GM18867 (cell line): ENCODE results near the gene ASCL5.

Source experiments
- ATAC-seq: cut with Tn5 transposase; IDR thresholded peaks from one replicate; pipeline ENCODE4 v1.9.1; 2021; ENCODE audit warnings: mild to moderate bottlenecking, moderate library complexity; ENCODE audit not compliant: unreplicated experiment

ASCL5 gene

GRCh38 chr1:201153474-201154388 is 26.7 kb upstream of the ASCL5 start:
- peak; percentile 77 for ATAC-seq

DNA sequence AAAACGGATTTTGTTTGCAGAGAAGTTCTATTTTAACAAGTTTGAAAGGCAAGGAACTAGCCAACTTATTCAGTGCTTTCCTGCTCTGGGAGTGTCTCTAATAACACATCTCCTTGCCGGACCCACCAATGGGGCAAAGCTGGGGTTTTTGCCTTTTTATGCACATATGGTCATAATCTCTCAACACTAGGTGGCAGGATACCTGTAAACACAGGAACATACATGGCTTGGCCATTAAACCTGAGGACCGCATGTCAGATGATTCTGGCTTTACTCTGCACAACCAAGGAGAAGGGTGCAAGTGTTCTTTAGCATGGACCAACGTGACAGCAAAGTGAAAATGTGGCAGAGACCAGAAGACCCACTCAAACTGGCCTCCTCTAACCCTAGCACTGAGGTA is 22.4 kb upstream of the ASCL5 start:
- ATAC-seq: no peak

DNA sequence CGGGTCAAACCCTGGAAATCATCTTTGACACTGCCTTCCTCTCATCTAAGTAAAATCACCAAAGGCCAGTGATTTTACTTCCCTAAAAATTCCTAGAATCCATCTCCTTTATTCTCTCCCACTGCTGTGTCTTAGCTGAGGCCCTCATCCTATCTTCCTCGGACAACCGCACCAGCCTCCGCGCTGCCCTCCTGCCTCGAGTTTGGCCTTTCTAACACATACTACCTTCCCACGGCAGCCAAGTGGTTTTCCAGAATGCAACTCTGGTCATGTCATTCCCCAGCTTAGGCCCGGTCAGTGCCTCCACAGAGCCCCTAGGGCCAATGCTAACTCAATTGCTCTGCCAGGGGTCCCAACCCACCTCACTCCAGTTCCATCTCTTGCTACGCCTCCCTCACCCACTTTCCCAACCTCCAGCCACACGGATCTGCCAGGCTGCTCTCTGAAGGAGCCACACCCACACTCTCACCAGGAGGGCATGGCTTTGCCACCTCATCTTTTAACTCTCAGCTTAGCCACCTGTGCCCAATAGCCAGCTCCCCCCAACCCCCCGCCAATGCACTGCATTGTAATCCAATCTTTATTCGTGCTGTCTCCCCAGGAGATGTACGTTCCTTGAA is 20.5 kb upstream of the ASCL5 start:
- ATAC-seq: no peak

- ATAC-seq: no peak
Measured at GRCh38 chr1:201146626-201147390, 19.8 kb upstream of the ASCL5 start.

DNA sequence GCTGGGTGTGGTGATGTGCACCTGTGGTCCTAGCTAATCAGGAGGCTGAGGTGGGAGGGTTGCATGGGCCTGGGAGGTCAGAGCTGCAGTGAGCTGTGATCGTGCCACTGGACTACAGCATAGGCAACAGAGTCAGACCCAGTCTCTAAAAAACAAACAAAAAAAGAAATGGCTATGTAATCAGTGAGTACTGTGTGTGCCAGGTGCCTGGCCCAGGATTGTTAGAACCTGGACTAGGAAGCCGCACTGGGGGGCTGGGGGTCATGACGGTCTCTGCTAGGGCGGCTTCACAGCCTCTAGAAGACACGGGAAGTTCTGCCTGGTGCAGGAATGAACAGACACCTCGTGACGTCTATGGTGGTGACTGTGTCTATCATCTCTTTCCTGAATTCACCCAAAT is 18.8 kb upstream of the ASCL5 start:
- ATAC-seq: no peak

DNA sequence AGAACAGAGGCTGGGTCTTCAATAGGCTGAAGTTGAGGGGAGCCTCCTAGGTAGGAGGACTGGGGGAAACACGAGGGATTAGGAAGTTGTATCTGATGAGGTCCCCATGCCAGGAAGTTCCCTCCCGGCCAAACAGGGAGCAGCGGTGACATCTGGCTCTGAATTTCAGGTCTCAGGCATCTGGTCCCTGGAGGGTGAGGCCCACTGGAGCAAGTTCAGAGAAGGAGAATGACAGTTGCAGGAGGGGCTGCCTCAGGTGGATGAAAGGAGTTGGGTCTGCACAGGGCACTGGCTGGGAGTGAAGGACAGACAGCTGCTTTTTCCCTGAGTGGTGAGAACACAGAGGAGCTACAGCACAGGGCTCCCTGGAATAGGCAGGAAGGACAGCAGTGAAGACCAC is 18.1 kb upstream of the ASCL5 start:
- no peak for ATAC-seq

GRCh38 chr1:201144701-201145100 is 17.7 kb upstream of the ASCL5 start:
- no peak for ATAC-seq

- ATAC-seq: no peak
Measured at GRCh38 chr1:201143726-201144635, 17.0 kb upstream of the ASCL5 start.

DNA sequence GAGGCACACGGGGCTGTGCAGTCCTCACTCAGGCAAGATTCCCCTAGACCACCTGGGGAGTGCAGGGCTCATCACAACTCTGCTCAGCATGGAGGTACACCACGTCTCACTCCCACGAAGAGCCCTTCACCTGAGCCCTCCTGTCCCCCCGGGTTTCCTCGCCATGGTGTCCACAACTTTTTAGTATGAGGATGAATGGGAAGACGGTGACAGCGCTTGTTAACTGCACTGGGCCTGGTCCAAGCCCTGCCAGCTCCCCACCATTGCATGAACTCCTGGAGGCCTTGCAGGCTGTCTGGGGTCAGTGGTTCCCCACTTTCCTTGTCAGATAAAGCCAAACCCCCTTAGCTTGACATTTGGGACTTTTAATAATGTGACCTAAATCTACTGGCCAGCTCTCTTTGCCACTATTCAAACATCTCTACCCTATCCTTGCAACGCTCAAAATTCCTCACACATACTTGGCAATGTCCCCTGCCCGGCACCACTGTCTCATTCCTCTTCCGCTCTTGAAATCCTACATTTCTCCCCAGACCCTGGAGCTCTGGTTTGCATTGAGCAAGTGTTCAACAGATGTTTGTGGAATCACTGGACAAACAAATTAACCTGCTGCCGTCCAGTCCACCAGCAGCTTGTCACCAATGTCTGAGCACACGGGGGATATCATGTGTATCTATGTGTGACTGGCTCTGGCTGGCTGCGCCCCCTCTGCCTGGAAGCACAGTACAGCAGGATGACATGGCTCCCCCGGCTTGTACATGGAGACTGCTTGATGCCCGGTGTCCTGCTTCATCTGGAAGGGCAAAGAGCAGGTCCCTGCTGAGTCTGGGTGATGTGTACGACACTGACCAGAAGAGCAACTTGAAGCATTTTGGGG is 16.1 kb upstream of the ASCL5 start:
- no peak for ATAC-seq

DNA sequence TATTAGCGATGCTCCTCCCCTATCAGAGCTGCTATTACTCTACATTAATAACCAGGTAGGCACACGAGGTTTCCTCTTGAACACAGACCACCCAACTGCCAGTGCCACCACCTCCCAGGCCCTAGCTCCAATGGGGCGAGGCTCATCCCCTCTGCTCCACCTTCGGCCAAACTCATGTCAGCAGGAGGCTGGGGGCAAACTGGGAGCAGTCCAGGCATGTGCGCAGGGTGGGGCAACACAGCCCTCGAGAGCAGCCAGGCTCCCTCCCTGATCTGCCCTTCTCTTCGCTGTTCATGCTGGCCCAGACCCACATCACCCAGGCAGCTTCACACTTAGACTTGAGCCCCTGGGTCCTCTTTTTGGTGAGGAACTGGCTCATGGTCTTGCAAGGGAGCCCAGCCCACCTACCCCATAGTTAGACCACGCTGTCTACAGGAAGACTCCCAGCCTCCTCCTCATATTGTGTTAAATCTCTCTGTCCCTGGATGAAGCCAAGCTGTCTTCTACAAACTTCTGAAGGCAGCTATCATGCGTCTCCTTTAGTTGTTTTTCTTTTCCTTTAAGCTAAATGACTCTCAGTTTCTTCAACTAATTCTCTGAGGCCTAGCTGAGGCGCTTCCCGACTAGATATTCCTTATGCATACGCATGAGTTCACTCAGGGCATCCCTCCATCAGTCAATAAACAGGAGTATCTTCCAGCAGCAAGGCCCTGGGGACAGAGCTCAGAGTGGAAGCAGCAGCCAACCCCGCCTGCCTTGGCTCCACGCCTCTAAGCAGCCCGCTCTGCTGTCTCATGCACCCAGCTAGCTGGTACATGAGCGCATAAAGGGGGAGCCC is 15.2 kb upstream of the ASCL5 start:
- no peak for ATAC-seq

DNA sequence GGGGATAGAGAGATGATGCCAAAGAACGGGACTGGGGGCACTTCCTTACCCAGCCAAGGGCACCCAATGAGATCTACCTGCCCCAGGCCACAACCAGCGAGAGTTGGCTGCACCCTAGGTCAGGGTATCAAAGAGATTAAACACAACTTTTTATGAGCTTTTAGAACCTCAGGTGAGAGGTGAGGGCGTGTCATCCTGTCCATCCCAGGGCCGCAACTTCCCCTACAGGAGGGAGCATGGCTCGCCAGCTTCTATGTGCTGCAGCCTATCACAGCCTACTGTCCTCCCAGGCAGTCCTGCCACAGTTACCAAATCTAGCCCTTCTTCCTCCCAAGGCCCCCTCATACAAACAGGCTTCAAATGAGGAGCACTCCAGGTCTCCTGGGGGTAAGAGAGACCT is 14.4 kb upstream of the ASCL5 start:
- ATAC-seq: no peak

- no peak for ATAC-seq
Measured at GRCh38 chr1:201140941-201141260, 13.9 kb upstream of the ASCL5 start.

GRCh38 chr1:201140235-201140940 is 13.4 kb upstream of the ASCL5 start:
- ATAC-seq: no peak

DNA sequence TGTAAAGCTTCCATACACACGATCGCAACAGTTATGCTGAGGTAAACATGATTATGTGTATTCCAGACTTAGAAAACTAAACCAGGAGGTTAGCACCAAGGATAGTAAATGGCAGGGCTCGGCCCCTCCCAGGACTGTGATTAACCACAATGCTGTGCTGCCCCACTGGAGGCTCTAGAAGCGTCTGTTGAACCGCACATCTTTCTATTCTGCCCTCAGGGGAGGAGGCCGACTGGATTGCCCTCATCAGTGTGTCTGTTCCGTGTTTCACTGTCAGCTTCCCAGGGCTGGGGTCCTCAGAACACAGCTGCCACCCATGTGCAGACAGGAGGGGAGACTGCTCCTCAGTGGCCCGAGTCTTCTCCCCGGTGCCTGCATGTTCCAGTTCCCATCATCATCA is 12.8 kb upstream of the ASCL5 start:
- no peak for ATAC-seq

GRCh38 chr1:201139306-201139705 is 12.3 kb upstream of the ASCL5 start:
- no peak for ATAC-seq

DNA sequence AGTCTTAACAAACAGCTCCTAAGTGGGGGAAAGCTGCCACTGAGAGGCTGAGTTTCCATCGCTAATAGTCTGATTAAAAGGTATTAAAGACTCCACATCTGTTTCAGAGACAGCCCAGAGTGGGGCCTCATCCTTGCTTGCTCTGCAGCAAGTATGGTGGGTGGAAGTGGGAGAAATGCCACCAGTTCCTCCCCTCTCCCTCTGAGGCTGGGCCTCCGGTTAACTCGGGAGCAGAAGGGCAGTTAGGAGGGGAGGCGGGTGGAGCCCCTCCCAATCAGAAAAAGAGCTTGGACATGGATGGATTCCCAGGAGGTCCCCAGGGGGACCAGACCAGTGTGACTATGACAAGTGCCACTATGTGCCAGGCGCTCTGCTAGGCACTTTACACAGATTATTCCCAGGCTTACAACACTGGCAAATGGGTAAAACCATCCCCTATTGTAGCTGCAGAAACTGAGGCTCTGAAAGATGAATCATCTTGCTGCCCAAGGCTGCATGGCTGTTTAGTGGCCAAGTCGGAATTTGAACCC is 11.4 kb upstream of the ASCL5 start:
- no peak for ATAC-seq

GRCh38 chr1:201137579-201138310 is 10.8 kb upstream of the ASCL5 start:
- no peak for ATAC-seq
